Naive thymus-derived CD4-positive, alpha-beta T cell (primary cell): ENCODE data around the gene ZNHIT3. TPM values are rescaled to one million over a fixed set of nuclear protein-coding genes. Genes with fewer than 3 reads are reported as not detected.
"Not testable (repeated sequence)": the region's sequence is repeated elsewhere in the genome, so short reads cannot be mapped to it uniquely, and the experiment has no call there.

Source experiments
- ATAC-seq: fragments of 150-1000 bp; cut with Tn5 transposase; 2 replicates; pipeline ENCODE4 v1.10.0; 2021; ENCODE audit warnings: mild to moderate bottlenecking, moderate library complexity
- CTCF ChIA-PET: fragments of 350-600 bp; sonication (Branson Sonifier 250); formaldehyde crosslinking; loops from one replicate; lab custom pipeline; 2021; ENCODE audit warnings: antibody characterized with exemption; lab: Charles Lee
- POLR2A ChIA-PET: fragments of 350-600 bp; sonication (Branson Sonifier 250); formaldehyde crosslinking; loops from one replicate; lab custom pipeline; 2021; ENCODE audit warnings: antibody characterized with exemption, inconsistent platforms; lab: Charles Lee
- DNase-seq, 9 donors: peaks; one replicate each; pipeline versions ENCODE4 v3.0.0 to v3.0.0-alpha.2; 2020 to 2022; ENCODE audit warnings: mixed read lengths in 1 of 9
- H3K27ac ChIP-seq: one replicate; pipeline ENCODE4 v1.7.0; 2013; ENCODE audit warnings: mild to moderate bottlenecking, low read depth, low read length, moderate library complexity
- H3K27me3 ChIP-seq, 2 donors: one replicate each; pipeline ENCODE4 v1.7.0; 2013; ENCODE audit warnings: low read length in 2 of 2, mild to moderate bottlenecking in 2 of 2, moderate library complexity in 2 of 2; ENCODE audit not compliant: control insufficient read depth in 2 of 2, insufficient read depth in 2 of 2
- H3K36me3 ChIP-seq, 3 experiments: 1 replicate in 2 of 3; 2 replicates in 1 of 3; pipeline ENCODE4 v1.7.0; 2013; ENCODE audit warnings: low read length in 3 of 3, mild to moderate bottlenecking in 3 of 3, moderate library complexity in 1 of 3; ENCODE audit not compliant: insufficient read depth in 3 of 3, control insufficient read depth in 2 of 3
- H3K4me1 ChIP-seq, 2 donors: one replicate each; pipeline ENCODE4 v1.7.0; 2013; ENCODE audit warnings: low read length in 2 of 2, mild to moderate bottlenecking in 2 of 2, moderate library complexity in 1 of 2; ENCODE audit not compliant: control insufficient read depth in 2 of 2, insufficient read depth in 2 of 2
- H3K4me3 ChIP-seq: 2 replicates; pipeline ENCODE4 v1.7.0; 2013; ENCODE audit warnings: mild to moderate bottlenecking, low read length
- H3K9me3 ChIP-seq, 3 experiments: 1 replicate in 2 of 3; 2 replicates in 1 of 3; pipeline ENCODE4 v1.7.0; 2013; ENCODE audit warnings: low read length in 3 of 3; ENCODE audit not compliant: control insufficient read depth in 2 of 3
- H3K27ac Mint-ChIP-seq, 9 donors: one replicate each; pipeline ENCODE4 v1.8.0; 2020 to 2022; ENCODE audit warnings: mixed read lengths in 9 of 9, mild to moderate bottlenecking in 8 of 9, moderate library complexity in 5 of 9, inconsistent platforms in 2 of 9
- H3K27me3 Mint-ChIP-seq, 5 donors: one replicate each; pipeline ENCODE4 v1.8.0; 2021 to 2022; ENCODE audit warnings: mixed read lengths in 5 of 5, mild to moderate bottlenecking in 1 of 5
- H3K36me3 Mint-ChIP-seq, 5 donors: one replicate each; pipeline ENCODE4 v1.8.0; 2020 to 2022; ENCODE audit warnings: mixed read lengths in 5 of 5, mild to moderate bottlenecking in 3 of 5, inconsistent platforms in 1 of 5
- H3K4me1 Mint-ChIP-seq, 7 donors: one replicate each; pipeline ENCODE4 v1.8.0; 2020 to 2022; ENCODE audit warnings: mixed read lengths in 7 of 7, mild to moderate bottlenecking in 3 of 7, inconsistent platforms in 1 of 7
- H3K4me3 Mint-ChIP-seq, 10 donors: one replicate each; pipeline ENCODE4 v1.8.0; 2020 to 2022; ENCODE audit warnings: mild to moderate bottlenecking in 10 of 10, mixed read lengths in 10 of 10, moderate library complexity in 6 of 10, inconsistent platforms in 2 of 10
- H3K9me3 Mint-ChIP-seq, 11 donors: one replicate each; pipeline ENCODE4 v1.8.0; 2020 to 2022; ENCODE audit warnings: mixed read lengths in 11 of 11, mild to moderate bottlenecking in 4 of 11, inconsistent platforms in 1 of 11, moderate library complexity in 1 of 11
- intact Hi-C, 2 donors: fragments of 100-400 bp; cut with micrococcal nuclease; formaldehyde crosslinking; loops; one replicate each; pipeline ENCODE4 v1.15.1; 2023
- polyA plus RNA-seq, 2 donors: library from polyadenylated mRNA; unstranded; fragments of 300-500 nt; fragmentation: Illumina TruSeq; gene quantifications; one replicate each; pipeline ENCODE4 v1.2.3, GENCODE V29; 2021
- total RNA-seq, 6 experiments: library from RNA in 5 of 6; stranded (reverse) in 5 of 6; gene quantifications; 1 replicate in 5 of 6; 2 replicates in 1 of 6; pipeline ENCODE4 v1.2.3 and lab custom pipeline; 2021 to 2026

Gene ZNHIT3
- total and polyA plus RNA-seq, 7 experiments from 2014 or later, result 38.4 to 118 (median 58.7) TPM

DNA sequence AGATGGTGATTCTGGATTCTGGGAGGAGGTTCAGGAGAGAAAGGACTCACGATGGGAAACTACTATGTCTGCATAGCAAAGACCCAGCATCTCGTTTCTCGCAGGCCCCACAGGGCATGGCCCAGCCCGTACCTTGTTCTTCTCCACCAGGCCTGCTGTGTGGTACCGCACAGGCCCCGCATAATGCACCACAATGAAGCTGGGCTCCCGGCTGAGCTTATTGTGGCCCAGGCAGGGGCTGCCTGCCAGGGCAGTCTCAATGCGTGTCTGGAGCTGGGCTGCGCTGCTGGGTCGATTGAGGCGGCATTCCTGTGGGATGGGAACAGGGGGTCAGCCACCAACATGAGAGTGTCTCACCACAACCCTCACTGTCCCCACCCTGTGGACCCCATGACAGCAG is 20.4 kb downstream of the ZNHIT3 start:
- Histone ChIP-seq H3K4me1 (no peaks in the 10 kb centered on the region), H3K36me3 (peaks cover 0 to 33% (median 3%) of the 10 kb centered on the region in 3 experiments), H3K27me3 (no peaks in the 10 kb centered on the region), H3K27ac (no peak overlapping the region), H3K9me3 (no peaks in the 10 kb centered on the region), H3K4me3 (no peak overlapping the region)
- no peak overlapping the region for H3K4me3 Mint-ChIP-seq
- ATAC-seq, result no peak
- POLR2A ChIA-PET, result no interaction called here
- H3K9me3 Mint-ChIP-seq, result no peaks in the 10 kb centered on the region
- H3K27ac Mint-ChIP-seq, result no peak overlapping the region
- peaks cover 0 to 6% (median 3%) of the 10 kb centered on the region in 7 donors for H3K4me1 Mint-ChIP-seq
- CTCF ChIA-PET, result no interaction called here
- DNase-seq, result no peak
- H3K27me3 Mint-ChIP-seq, result no peaks in the 10 kb centered on the region
- intact Hi-C loops, result no loop called here
- H3K36me3 Mint-ChIP-seq, result peaks cover 4 to 30% (median 13%) of the 10 kb centered on the region in 5 donors

DNA sequence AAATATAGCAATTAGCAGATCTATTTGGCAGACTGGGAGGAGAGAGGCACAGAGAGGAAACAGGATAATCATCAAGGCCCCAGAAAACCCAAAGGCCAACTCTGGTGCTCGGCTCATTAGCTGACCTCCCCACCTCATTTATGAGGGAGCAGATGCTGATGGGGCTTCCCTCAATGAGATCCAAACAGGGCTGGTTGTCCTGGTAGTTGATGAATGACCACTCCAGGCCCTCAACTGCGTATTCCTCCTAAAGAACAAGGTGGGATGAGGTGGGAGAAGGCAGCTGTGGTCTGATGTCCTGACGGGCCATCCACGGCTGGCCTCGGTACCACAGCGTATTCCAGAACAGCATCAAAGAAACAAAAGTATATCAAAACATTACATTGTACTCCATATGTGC is 20.8 kb downstream of the ZNHIT3 start:
- Mint-ChIP-seq H3K27ac (no peak overlapping the region), H3K4me1 (peaks cover 0 to 3% (median 2%) of the 10 kb centered on the region in 7 donors), H3K36me3 (peaks cover 4 to 30% (median 13%) of the 10 kb centered on the region in 5 donors), H3K27me3 (no peaks in the 10 kb centered on the region), H3K4me3 (no peak overlapping the region), H3K9me3 (no peaks in the 10 kb centered on the region)
- Histone ChIP-seq H3K27me3 (no peaks in the 10 kb centered on the region), H3K36me3 (peaks cover 0 to 33% (median 3%) of the 10 kb centered on the region in 3 experiments), H3K9me3 (no peaks in the 10 kb centered on the region), H3K4me1 (no peaks in the 10 kb centered on the region), H3K4me3 (no peak overlapping the region), H3K27ac (no peak overlapping the region)
- intact Hi-C loops, result no loop called here
- ChIA-PET CTCF (no interaction called here), POLR2A (interaction anchor here (0.6 kb wide), 1 partner anchor 21 kb away, joined by 4 read pairs; the partner anchor contains the start of gene ZNHIT3)
- no peak for DNase-seq
- ATAC-seq, result no peak

DNA sequence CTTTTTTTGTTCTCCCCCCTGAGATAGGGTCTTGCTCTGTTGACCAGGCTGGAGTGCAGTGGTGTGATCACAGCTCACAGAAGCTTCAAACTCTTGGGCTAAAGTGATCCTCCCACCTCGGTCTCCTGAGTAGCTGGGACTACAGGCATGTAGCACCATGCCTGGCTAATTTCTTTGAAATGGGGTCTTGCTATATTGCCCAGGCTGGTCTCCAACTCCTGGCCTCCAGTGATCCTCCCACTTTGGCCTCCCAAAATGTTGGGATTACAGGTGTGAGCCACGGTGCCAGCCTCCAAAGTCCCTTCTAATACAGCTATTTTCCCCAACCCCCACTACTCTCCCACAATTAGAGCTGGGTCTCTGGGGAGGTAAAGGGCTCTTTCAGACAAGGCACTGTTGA is 22.0 kb downstream of the ZNHIT3 start:
- H3K9me3 Mint-ChIP-seq, DNase-seq, CTCF ChIA-PET, ATAC-seq, H3K9me3 ChIP-seq, H3K4me1 Mint-ChIP-seq, H3K4me3 ChIP-seq, intact Hi-C loops, H3K27me3 Mint-ChIP-seq, H3K27ac ChIP-seq, H3K4me3 Mint-ChIP-seq, H3K27me3 ChIP-seq, H3K27ac Mint-ChIP-seq, H3K4me1 ChIP-seq: not testable (repeated sequence)
- peaks cover 4 to 39% (median 11%) of the 10 kb centered on the region in 5 donors for H3K36me3 Mint-ChIP-seq
- POLR2A ChIA-PET, result interaction anchor here (0.6 kb wide), 1 partner anchor 9 kb away, joined by 4 read pairs; no protein-coding TSS in a partner anchor
- H3K36me3 ChIP-seq, result peaks cover 0 to 37% (median 3%) of the 10 kb centered on the region in 3 experiments

DNA sequence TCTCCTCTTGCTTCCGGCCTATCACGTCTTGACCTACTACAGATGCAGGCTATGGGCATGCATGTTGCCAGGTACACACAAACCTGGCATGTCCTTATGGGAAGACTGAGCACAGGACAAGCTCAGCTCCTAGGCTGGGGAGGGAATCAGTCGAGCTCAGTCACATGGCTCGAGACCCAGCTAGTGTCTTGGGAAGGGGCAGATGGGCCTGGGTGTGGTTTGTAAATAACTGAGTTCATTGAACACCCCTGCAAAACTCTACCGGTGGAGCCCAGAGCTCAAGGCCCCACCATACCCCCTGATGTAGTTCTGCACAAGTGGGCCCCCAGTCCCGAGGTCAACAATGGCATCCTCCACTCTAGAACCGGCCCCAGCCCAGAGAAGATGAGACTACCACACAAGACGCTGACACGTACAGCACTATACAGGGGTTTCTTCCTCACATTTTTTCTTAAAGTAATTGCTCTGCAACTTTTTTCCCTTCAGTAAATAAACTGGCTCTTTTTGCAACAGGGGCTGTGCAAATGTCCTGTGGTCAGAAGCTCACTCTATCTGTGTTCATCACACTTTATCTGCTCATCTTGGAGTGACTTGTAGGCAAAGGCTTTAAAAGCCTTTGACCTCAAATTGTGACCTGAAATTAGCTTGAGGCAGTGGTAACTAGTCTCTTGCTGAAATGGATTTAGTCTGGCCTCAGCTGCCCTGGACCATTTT is 22.9 kb downstream of the ZNHIT3 start:
- Mint-ChIP-seq H3K27ac (peak overlapping the region in 1 of 9 donors; percentile 62), H3K36me3 (peaks cover 4 to 43% (median 8%) of the 10 kb centered on the region in 5 donors), H3K4me1 (no peaks in the 10 kb centered on the region), H3K9me3 (no peaks in the 10 kb centered on the region), H3K27me3 (no peaks in the 10 kb centered on the region), H3K4me3 (no peak overlapping the region)
- Histone ChIP-seq H3K27me3 (no peaks in the 10 kb centered on the region), H3K9me3 (no peaks in the 10 kb centered on the region), H3K27ac (no peak overlapping the region), H3K4me3 (no peak overlapping the region), H3K36me3 (peaks cover 0 to 31% (median 3%) of the 10 kb centered on the region in 3 experiments), H3K4me1 (no peaks in the 10 kb centered on the region)
- DNase-seq (no peak), ATAC-seq (no peak)
- CTCF ChIA-PET, result interaction anchor here (0.6 kb wide), 2 partner anchors 13 to 198 kb away, joined by 3 to 8 read pairs; no protein-coding TSS in a partner anchor
- POLR2A ChIA-PET, result interaction anchor here (0.6 kb wide), 1 partner anchor 11 kb away, joined by 3 read pairs; no protein-coding TSS in a partner anchor
- intact Hi-C loops, result no loop called here

DNA sequence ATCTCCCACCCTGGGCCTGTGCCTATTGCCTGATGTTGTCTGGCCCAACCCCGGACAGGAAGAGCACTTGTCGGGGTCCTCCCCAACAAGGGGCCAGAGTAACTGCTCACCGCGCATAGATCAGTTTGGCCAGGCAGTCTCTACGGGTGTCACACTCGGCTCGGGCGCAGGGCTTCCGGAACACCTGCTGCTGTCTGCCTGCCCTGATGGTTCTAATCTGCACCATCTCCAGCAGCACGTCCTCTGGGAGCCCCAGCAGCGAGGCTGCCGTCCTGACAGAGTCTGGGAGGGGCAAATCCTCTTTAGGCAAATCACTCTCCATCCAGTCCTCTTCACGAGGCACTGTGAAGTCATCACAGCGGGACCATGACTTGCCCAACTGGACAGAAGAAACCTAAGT is 24.2 kb downstream of the ZNHIT3 start:
- Mint-ChIP-seq H3K36me3 (peaks cover 4 to 44% (median 8%) of the 10 kb centered on the region in 5 donors), H3K4me1 (no peaks in the 10 kb centered on the region), H3K27ac (peak overlapping the region in 1 of 9 donors; percentile 51), H3K4me3 (no peak overlapping the region), H3K9me3 (no peaks in the 10 kb centered on the region), H3K27me3 (no peaks in the 10 kb centered on the region)
- ChIA-PET CTCF (no interaction called here), POLR2A (no interaction called here)
- H3K27ac ChIP-seq, result no peak overlapping the region
- no peak overlapping the region for H3K4me3 ChIP-seq
- DNase-seq (no peak), ATAC-seq (no peak)
- H3K36me3 ChIP-seq, result peaks cover 0 to 22% (median 3%) of the 10 kb centered on the region in 3 experiments
- intact Hi-C loops, result no loop called here
- H3K4me1 ChIP-seq, result no peaks in the 10 kb centered on the region
- H3K9me3 ChIP-seq, result no peaks in the 10 kb centered on the region
- H3K27me3 ChIP-seq, result no peaks in the 10 kb centered on the region

DNA sequence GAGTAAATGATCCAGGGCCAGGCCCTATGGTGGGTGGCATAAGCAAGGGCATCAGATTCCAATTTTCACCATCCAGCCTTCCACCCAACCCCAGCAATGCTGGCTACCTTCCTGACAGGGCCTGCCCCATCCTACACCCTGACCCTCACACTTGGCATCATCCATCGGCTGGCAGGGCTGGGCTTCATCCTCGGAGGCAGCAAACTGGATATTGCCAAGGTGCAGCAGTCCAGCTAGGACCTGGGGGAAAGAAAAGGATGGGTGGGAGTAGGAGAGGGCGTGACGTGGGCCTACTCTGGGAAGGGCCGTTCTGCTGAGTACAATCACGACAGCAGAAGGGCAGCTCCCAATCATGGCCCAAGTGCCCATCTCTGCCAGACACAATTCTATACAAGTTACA is 24.7 kb downstream of the ZNHIT3 start:
- intact Hi-C loops, result no loop called here
- Histone ChIP-seq H3K4me3 (no peak overlapping the region), H3K27me3 (no peaks in the 10 kb centered on the region), H3K36me3 (peaks cover 0 to 18% (median 3%) of the 10 kb centered on the region in 3 experiments), H3K4me1 (no peaks in the 10 kb centered on the region), H3K27ac (no peak overlapping the region), H3K9me3 (no peaks in the 10 kb centered on the region)
- ChIA-PET POLR2A (no interaction called here), CTCF (no interaction called here)
- H3K4me1 Mint-ChIP-seq, result no peaks in the 10 kb centered on the region
- H3K9me3 Mint-ChIP-seq, result no peaks in the 10 kb centered on the region
- no peak overlapping the region for H3K4me3 Mint-ChIP-seq
- DNase-seq, result no peak
- H3K36me3 Mint-ChIP-seq, result peaks cover 4 to 42% (median 8%) of the 10 kb centered on the region in 5 donors
- ATAC-seq, result no peak
- H3K27me3 Mint-ChIP-seq, result no peaks in the 10 kb centered on the region
- no peak overlapping the region for H3K27ac Mint-ChIP-seq
